Thyroid gland (tissue), 4 donors: Measurements from ENCODE around the gene SLC15A2. TPM values are rescaled to one million over a fixed set of nuclear protein-coding genes. Genes with fewer than 3 reads are reported as not detected.
"Not testable (repeated sequence)": the region's sequence is repeated elsewhere in the genome, so short reads cannot be mapped to it uniquely, and the experiment has no call there.

Source experiments
- DNase-seq, 2 donors: peaks; one replicate each; pipeline ENCODE4 v3.0.0-alpha.2; 2019
- H3K27ac ChIP-seq, 3 donors: fragments of 200-600 bp; sonication (generic); 1 replicate in 2 of 3; 2 replicates in 1 of 3; pipeline ENCODE4 v1.5.1; 2016 to 2019; ENCODE audit warnings: mild to moderate bottlenecking in 1 of 3, moderate library complexity in 1 of 3
- H3K27me3 ChIP-seq: fragments of 200-600 bp; sonication (generic); one replicate; pipeline ENCODE4 v1.5.1; 2019
- H3K36me3 ChIP-seq, 2 donors: fragments of 200-600 bp; sonication (generic); one replicate each; pipeline ENCODE4 v1.5.1; 2016 to 2019
- H3K4me1 ChIP-seq, 2 donors: fragments of 200-600 bp; sonication (generic); one replicate each; pipeline ENCODE4 v1.5.1; 2017 to 2019
- H3K4me3 ChIP-seq, 3 donors: fragments of 200-600 bp; sonication (generic); replicated peaks in 1 of 3; 1 replicate in 2 of 3; 2 replicates in 1 of 3; pipeline ENCODE4 v1.5.1; 2016; ENCODE audit warnings: mild to moderate bottlenecking in 1 of 3
- H3K9me3 ChIP-seq: fragments of 200-600 bp; sonication (generic); one replicate; pipeline ENCODE4 v1.5.1; 2017
- CTCF ChIP-seq, 6 experiments: fragments of 200-600 bp in 3 of 6; fragments of 450-650 bp in 3 of 6; sonication (generic) in 3 of 6; IDR thresholded peaks; one replicate each; pipeline ENCODE4 v1.5.1; 2016 to 2019; ENCODE audit warnings: antibody characterized with exemption in 6 of 6, mild to moderate bottlenecking in 2 of 6, inconsistent platforms in 1 of 6, moderate library complexity in 1 of 6
- POLR2A ChIP-seq, 2 donors: fragments of 450-650 bp; IDR thresholded peaks; one replicate each; pipeline ENCODE4 v1.6.1; 2017; ENCODE audit warnings: antibody characterized with exemption in 2 of 2, mild to moderate bottlenecking in 2 of 2, moderate library complexity in 1 of 2
- WGBS, 2 donors: methylation state at CpG; one replicate each; pipeline ENCODE4 v1.1.5; 2017; 5-methylcytosine and 5-hydroxymethylcytosine counted together
- intact Hi-C: fragments of 100-400 bp; cut with DNase I; formaldehyde crosslinking; loops from one replicate; pipeline ENCODE4 v1.15.1; 2023
- total RNA-seq, 4 donors: library from RNA; depleted of rRNA; stranded (reverse); fragments of >200 nt; gene quantifications; one replicate each; pipeline ENCODE4 v1.2.3, GENCODE V29; 2016

Gene SLC15A2, protein sequence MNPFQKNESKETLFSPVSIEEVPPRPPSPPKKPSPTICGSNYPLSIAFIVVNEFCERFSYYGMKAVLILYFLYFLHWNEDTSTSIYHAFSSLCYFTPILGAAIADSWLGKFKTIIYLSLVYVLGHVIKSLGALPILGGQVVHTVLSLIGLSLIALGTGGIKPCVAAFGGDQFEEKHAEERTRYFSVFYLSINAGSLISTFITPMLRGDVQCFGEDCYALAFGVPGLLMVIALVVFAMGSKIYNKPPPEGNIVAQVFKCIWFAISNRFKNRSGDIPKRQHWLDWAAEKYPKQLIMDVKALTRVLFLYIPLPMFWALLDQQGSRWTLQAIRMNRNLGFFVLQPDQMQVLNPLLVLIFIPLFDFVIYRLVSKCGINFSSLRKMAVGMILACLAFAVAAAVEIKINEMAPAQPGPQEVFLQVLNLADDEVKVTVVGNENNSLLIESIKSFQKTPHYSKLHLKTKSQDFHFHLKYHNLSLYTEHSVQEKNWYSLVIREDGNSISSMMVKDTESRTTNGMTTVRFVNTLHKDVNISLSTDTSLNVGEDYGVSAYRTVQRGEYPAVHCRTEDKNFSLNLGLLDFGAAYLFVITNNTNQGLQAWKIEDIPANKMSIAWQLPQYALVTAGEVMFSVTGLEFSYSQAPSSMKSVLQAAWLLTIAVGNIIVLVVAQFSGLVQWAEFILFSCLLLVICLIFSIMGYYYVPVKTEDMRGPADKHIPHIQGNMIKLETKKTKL
- 10 to 100 TPM in 1 of 4 donors, 1 to 10 TPM in 3; 3.5 to 10.2 (median 8.7) TPM for total RNA-seq

GRCh38 chr3:121894301-121894990, at the start of gene SLC15A2:
TSS of gene SLC15A2 (plus strand) at chr3:121894401. CDS start at chr3:121894477, 76 bp downstream.
- Histone ChIP-seq H3K36me3 (no peaks in the 10 kb centered on the region), H3K4me1 (peaks cover 12 to 17% of the 10 kb centered on the region in 2 donors), H3K27me3 (no peaks in the 10 kb centered on the region), H3K4me3 (no peak within 1 kb of the TSS), H3K9me3 (no peaks in the 10 kb centered on the region), H3K27ac (peak within 1 kb of the TSS; percentile 32 to 63 (median 51))
- intact Hi-C loops, result no loop called here
- WGBS, 2 donors, result 6 to 15% methylated on average over 3 of the region's 3 CpGs
- peak; percentile 80 to 84 for DNase-seq
- TF ChIP-seq POLR2A (IDR thresholded peaks at IDR 0.05) (no peak), CTCF (IDR thresholded peaks at IDR 0.05) (no peak)

GRCh38 chr3:121844892-121845291, 49.3 kb upstream of the SLC15A2 start:
- H3K9me3 ChIP-seq, result no peaks in the 10 kb centered on the region
- WGBS, 2 donors, result 96 to 97% methylated on average over 7 of the region's 7 CpGs
- H3K27me3 ChIP-seq, result no peaks in the 10 kb centered on the region
- no peak overlapping the region for H3K27ac ChIP-seq
- intact Hi-C loops, result no loop called here
- no peak overlapping the region for H3K4me3 ChIP-seq
- TF ChIP-seq POLR2A (IDR thresholded peaks at IDR 0.05) (no peak), CTCF (IDR thresholded peaks at IDR 0.05) (no peak)
- no peaks in the 10 kb centered on the region for H3K36me3 ChIP-seq
- no peaks in the 10 kb centered on the region for H3K4me1 ChIP-seq
- DNase-seq, result no peak

DNA sequence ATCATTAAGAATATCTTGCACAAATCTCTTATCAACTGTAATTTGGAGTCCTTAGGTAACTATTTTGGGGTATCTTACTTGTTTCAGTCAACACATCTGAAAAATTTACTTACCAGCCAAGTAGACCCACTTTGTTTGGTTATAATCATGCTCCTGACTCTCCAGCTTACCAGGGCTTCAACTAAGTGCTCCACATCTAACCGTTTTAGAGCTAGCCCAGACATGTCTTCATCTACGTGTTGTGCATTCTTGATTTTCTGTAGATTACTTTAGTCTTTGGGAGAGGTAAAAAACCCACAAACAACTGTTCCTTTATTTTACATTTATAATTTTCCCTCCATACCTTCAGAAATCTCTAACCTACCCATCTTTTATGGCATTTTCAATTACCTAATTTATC, 41.9 kb upstream of the SLC15A2 start:
- no peaks in the 10 kb centered on the region for H3K4me1 ChIP-seq
- no peak overlapping the region for H3K4me3 ChIP-seq
- H3K36me3 ChIP-seq, result no peaks in the 10 kb centered on the region
- DNase-seq, result no peak
- H3K27ac ChIP-seq, result no peak overlapping the region
- TF ChIP-seq CTCF (IDR thresholded peaks at IDR 0.05), result no peak
- TF ChIP-seq POLR2A (IDR thresholded peaks at IDR 0.05), result no peak
- H3K27me3 ChIP-seq, result no peaks in the 10 kb centered on the region
- H3K9me3 ChIP-seq, result no peaks in the 10 kb centered on the region
- WGBS, 2 donors, result 94 to 98% methylated on average over 2 of the region's 2 CpGs
- intact Hi-C loops, result no loop called here

DNA sequence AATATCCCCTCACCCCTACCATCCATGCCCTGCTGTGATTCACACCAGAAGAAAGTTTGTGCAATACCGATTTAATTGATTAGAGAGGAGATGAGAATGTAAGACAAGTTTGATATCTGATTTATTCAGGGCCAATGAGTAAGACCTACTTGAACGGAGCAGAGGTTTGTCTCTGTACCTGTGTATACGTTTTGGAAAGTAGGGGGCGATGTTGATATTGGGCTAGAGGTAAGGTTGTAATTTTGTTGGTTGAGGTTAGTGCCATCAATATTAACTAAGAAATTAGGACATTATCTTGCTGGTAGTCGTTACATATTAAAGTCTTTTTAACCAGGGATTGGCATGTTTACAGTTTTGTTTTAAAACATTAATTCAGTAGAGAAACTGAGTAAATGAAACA, 38.6 kb upstream of the SLC15A2 start:
- TF ChIP-seq CTCF (IDR thresholded peaks at IDR 0.05) (peak in 3 of 6 experiments; percentile 27 to 34 (median 31)), POLR2A (IDR thresholded peaks at IDR 0.05) (no peak)
- Histone ChIP-seq H3K4me3 (no peak overlapping the region), H3K27me3 (no peaks in the 10 kb centered on the region), H3K27ac (no peak overlapping the region), H3K36me3 (no peaks in the 10 kb centered on the region), H3K9me3 (no peaks in the 10 kb centered on the region), H3K4me1 (no peaks in the 10 kb centered on the region)
- no peak for DNase-seq
- intact Hi-C loops, result no loop called here
- 41 to 45% methylated on average over 5 of the region's 5 CpGs for WGBS, 2 donors

GRCh38 chr3:121857778-121858177, 36.4 kb upstream of the SLC15A2 start:
- DNase-seq, H3K27ac ChIP-seq, H3K27me3 ChIP-seq, H3K4me3 ChIP-seq, H3K36me3 ChIP-seq, H3K9me3 ChIP-seq, intact Hi-C loops, H3K4me1 ChIP-seq: not testable (repeated sequence)
- 79 to 97% methylated on average over 5 of the region's 5 CpGs for WGBS, 2 donors

GRCh38 chr3:121863247-121863646, 31.0 kb upstream of the SLC15A2 start:
- H3K27ac ChIP-seq, H3K36me3 ChIP-seq, H3K4me1 ChIP-seq, H3K4me3 ChIP-seq, intact Hi-C loops, DNase-seq, H3K9me3 ChIP-seq, H3K27me3 ChIP-seq: not testable (repeated sequence)
- WGBS, 2 donors, result 97 to 98% methylated on average over 9 of the region's 9 CpGs
